ENCODE results near the gene MARVELD1. TPM values are rescaled to one million over a fixed set of nuclear protein-coding genes. Genes with fewer than 3 reads are reported as not detected.
A peak's percentile ranks its signal among the peaks of the same experiment; 100 is the strongest.

Gene MARVELD1
- total RNA-seq, 2 experiments from 2014 or later = 2.3 to 2.9 TPM

DNA sequence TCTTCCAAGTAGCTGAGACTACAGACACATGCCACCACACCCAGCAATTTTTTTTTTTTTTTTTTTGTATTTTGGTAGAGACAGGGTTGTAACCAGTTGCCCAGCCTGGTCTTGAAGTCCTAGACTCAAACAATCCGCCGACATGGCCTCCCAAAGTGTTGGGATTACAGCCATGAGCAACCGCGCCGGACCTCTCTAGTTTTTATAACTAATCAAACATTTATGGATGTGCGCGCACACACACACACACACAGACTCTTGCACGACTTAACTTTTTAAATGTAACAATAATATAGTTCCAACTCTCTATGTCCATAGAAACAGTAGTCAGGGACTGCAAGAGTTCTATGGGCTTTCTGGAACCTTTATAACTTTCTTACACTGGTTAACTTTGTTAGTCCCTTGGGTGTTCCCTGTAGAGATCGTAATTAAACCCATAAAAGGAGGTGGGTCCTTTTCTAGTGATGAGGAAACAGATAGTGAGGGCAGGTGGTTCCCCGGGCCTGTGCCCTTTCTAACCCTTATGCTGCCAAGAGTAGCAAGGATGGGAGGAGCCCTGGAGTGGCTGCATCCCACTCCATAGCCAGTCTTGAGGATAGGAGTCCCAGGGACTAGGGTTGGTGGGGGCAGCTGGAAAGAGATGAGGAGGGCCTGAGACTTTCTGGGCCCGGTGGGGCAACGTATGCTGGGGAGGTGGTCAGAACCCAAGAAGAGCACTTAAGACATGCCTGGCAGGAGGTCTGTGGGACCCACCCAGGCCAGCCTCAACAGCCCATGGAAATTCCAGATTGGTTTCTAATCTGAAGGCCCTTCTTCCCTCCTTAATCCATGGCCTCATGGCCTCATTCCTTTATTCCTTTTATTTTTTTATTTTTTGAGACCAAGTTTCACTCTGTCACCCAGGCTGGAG is 8.6 kb downstream of the MARVELD1 start:
- no peak overlapping the region for H3K27ac Mint-ChIP-seq
- TF ChIP-seq, protein P1, sequence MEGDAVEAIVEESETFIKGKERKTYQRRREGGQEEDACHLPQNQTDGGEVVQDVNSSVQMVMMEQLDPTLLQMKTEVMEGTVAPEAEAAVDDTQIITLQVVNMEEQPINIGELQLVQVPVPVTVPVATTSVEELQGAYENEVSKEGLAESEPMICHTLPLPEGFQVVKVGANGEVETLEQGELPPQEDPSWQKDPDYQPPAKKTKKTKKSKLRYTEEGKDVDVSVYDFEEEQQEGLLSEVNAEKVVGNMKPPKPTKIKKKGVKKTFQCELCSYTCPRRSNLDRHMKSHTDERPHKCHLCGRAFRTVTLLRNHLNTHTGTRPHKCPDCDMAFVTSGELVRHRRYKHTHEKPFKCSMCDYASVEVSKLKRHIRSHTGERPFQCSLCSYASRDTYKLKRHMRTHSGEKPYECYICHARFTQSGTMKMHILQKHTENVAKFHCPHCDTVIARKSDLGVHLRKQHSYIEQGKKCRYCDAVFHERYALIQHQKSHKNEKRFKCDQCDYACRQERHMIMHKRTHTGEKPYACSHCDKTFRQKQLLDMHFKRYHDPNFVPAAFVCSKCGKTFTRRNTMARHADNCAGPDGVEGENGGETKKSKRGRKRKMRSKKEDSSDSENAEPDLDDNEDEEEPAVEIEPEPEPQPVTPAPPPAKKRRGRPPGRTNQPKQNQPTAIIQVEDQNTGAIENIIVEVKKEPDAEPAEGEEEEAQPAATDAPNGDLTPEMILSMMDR (IDR thresholded peaks at IDR 0.05) = no peak
- H3K36me3 Mint-ChIP-seq (ENCODE audit: low read depth) = no peaks in the 10 kb centered on the region
- DNase-seq (no peak), ATAC-seq (no peak)
- no peaks in the 10 kb centered on the region for H3K27me3 Mint-ChIP-seq
- ChIA-PET CTCF (interaction anchor here (1.5 to 15.2 kb wide), 4 partner anchors 10 to 35 kb away, joined by 6 to 537 read pairs (median 10); partner anchors contain the start of genes AVPI1 and MARVELD1), POLR2A (interaction anchor here (1.3 to 5.0 kb wide), 2 partner anchors 8 to 14 kb away, joined by 4 to 19 read pairs; partner anchors contain the start of gene MARVELD1)
- no peak overlapping the region for H3K4me3 Mint-ChIP-seq
- intact Hi-C loops (cut with micrococcal nuclease) = no loop called here
- H3K4me1 Mint-ChIP-seq (ENCODE audit: low read depth) = no peaks in the 10 kb centered on the region
- no peaks in the 10 kb centered on the region for H3K9me3 Mint-ChIP-seq

DNA sequence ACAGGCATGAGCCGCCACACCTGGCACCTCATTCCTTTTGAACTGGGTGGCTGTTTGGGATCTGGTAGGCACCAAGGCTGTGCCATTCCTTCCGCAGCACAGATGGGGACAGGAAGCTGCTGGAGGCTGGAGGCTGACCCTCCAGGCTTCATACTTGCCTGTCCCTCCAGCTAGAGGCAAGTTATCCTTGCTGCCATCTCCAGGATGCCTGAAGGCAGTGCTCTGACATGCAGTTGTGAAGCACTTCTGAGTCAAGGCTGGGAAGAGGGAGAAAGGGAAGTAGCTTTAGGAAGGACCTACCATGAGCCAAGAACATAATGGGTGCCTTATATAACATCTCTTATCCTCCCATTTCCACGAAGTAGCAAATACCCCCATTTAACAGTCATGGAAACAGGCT is 9.5 kb downstream of the MARVELD1 start:
- Mint-ChIP-seq H3K4me1 (ENCODE audit: low read depth) (no peaks in the 10 kb centered on the region), H3K9me3 (no peaks in the 10 kb centered on the region), H3K27me3 (no peaks in the 10 kb centered on the region), H3K27ac (no peak overlapping the region), H3K36me3 (ENCODE audit: low read depth) (no peaks in the 10 kb centered on the region), H3K4me3 (no peak overlapping the region)
- intact Hi-C loops (cut with micrococcal nuclease) = no loop called here
- ATAC-seq (no peak), DNase-seq (no peak)
- CTCF ChIA-PET = interaction anchor here (1.5 to 15.2 kb wide), 4 partner anchors 9 to 36 kb away, joined by 6 to 537 read pairs (median 10); partner anchors contain the start of genes AVPI1 and MARVELD1
- TF ChIP-seq, protein P1 (IDR thresholded peaks at IDR 0.05) = no peak
- POLR2A ChIA-PET = interaction anchor here (1.3 to 5.0 kb wide), 2 partner anchors 9 to 15 kb away, joined by 4 to 19 read pairs; partner anchors contain the start of gene MARVELD1

DNA sequence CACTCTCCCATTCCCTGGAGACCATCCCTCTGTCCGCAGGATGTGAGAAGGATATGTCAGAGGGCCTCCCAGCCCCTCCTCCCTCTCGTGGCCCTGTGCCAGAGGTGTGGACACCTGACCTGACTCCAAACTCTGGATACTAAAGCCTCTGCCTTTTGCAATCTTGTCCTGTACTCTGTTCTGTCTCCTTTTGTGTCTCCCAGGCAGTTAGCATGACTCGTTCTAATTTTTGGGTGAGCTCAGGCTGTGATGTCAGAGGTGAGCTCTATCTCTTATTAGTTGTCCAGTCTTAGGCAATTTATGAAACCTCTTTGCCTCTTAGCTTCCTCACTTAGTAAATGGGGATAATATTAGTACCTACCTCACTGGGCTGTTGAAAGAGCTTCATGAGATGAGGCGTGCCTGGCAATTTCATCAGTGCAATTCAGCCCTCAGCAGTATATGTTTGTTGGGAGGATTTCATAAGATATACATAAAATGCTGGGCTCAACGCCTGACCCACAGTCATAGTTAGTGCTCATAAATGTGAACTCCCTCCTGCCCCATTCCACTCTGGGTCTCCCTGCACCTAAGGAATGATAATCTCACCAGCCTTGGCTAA is 10.9 kb downstream of the MARVELD1 start:
- H3K4me3 Mint-ChIP-seq = no peak overlapping the region
- ChIA-PET CTCF (interaction anchor here (1.5 to 15.2 kb wide), 4 partner anchors 14 to 41 kb away, joined by 3 to 537 read pairs (median 9); partner anchors contain the start of genes AVPI1 and MARVELD1), POLR2A (interaction anchor here (0.6 to 5.0 kb wide), 4 partner anchors 10 to 269 kb away, joined by 3 to 19 read pairs (median 3); partner anchors contain the start of genes MARVELD1 and ZFYVE27)
- no peak for DNase-seq
- TF ChIP-seq, protein P1 (IDR thresholded peaks at IDR 0.05) = no peak
- ATAC-seq = no peak
- intact Hi-C loops (cut with micrococcal nuclease) = no loop called here
- H3K27ac Mint-ChIP-seq = no peak overlapping the region
- no peaks in the 10 kb centered on the region for H3K36me3 Mint-ChIP-seq (ENCODE audit: low read depth)
- no peaks in the 10 kb centered on the region for H3K9me3 Mint-ChIP-seq
- H3K4me1 Mint-ChIP-seq (ENCODE audit: low read depth) = no peaks in the 10 kb centered on the region
- H3K27me3 Mint-ChIP-seq = peaks cover 3% of the 10 kb centered on the region

DNA sequence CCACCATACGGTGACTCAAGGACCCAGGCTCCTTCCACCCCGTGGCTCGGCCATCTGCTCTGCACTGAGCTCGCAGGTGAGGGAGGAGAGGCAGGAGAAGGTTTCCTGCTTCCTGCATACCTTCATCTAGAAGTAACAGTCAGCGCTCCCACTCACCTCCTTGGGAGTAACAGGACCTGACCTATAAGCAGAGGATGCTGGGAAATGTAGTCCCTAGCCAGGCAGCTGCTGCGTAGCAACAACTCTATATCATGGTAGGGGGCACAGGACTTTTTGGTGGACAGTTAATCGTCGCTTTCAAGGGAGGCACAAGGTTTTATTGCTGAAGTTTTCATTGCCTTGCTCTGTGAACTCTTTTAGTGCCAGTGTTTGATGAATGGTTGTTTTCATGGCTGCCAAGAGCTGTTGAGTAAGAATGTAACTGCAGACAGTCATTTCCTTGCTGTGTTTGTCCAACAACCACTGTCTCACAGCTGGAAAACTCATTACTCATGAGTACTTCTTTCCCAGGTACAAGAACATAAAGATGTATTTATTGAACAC is 13.2 kb downstream of the MARVELD1 start:
- POLR2A ChIA-PET = interaction anchor here (1.4 to 5.0 kb wide), 2 partner anchors 10 to 12 kb away, joined by 4 to 19 read pairs; partner anchors contain the start of genes MARVELD1 and ZFYVE27
- ATAC-seq = peak; percentile 20
- CTCF ChIA-PET = interaction anchor here (1.5 to 15.2 kb wide), 3 partner anchors 9 to 50 kb away, joined by 8 to 537 read pairs (median 12); partner anchors contain the start of genes MARVELD1 and ZFYVE27
- TF ChIP-seq, protein P1 (IDR thresholded peaks at IDR 0.05) = no peak
- no peak overlapping the region for H3K4me3 Mint-ChIP-seq
- peaks cover 3% of the 10 kb centered on the region for H3K27me3 Mint-ChIP-seq
- no peak for DNase-seq
- H3K9me3 Mint-ChIP-seq = no peaks in the 10 kb centered on the region
- intact Hi-C loops (cut with micrococcal nuclease) = no loop called here
- no peaks in the 10 kb centered on the region for H3K36me3 Mint-ChIP-seq (ENCODE audit: low read depth)
- no peaks in the 10 kb centered on the region for H3K4me1 Mint-ChIP-seq (ENCODE audit: low read depth)
- no peak overlapping the region for H3K27ac Mint-ChIP-seq
